Urinary bladder (tissue), 4 donors: Measurements from ENCODE around the gene EFCAB6. TPM values are rescaled to one million over a fixed set of nuclear protein-coding genes. Genes with fewer than 3 reads are reported as not detected.

ENCODE experiments used
- DNase-seq: peaks from one replicate; pipeline ENCODE4 v3.0.0-alpha.2; 2015; ENCODE audit errors: extremely low spot score
- H3K27ac ChIP-seq: one replicate; pipeline ENCODE4 v1.5.1; 2013; ENCODE audit warnings: low read depth, mild to moderate bottlenecking, moderate library complexity
- H3K36me3 ChIP-seq: one replicate; pipeline ENCODE4 v1.6.1; 2013; ENCODE audit warnings: mild to moderate bottlenecking, moderate library complexity; ENCODE audit not compliant: insufficient read depth
- H3K4me1 ChIP-seq: one replicate; pipeline ENCODE4 v1.6.1; 2013; ENCODE audit warnings: mild to moderate bottlenecking, moderate library complexity; ENCODE audit not compliant: insufficient read depth
- H3K4me3 ChIP-seq: one replicate; pipeline ENCODE4 v1.5.1; 2013; ENCODE audit warnings: low read depth, low read length
- WGBS: extraction: QIAGEN DNeasy Blood & Tissue Kit; methylation state at CpG from one replicate; pipeline ENCODE4 v1.1.7; 2013; 5-methylcytosine and 5-hydroxymethylcytosine counted together
- polyA plus RNA-seq: library from polyadenylated mRNA; stranded (reverse); fragments of 200-250 nt; gene quantifications from one replicate; pipeline ENCODE4 v1.2.3, GENCODE V29; 2013
- total RNA-seq: library from RNA; depleted of rRNA; stranded (reverse); fragments of >200 nt; gene quantifications from one replicate; pipeline ENCODE4 v1.2.3, GENCODE V29; 2014
- donor health status: healthy with polysubstance abuse.
- donor health status: healthy.

Gene EFCAB6
- total and polyA plus RNA-seq, 2 donors, result 0.71 to 3.2 TPM

- Histone ChIP-seq H3K27ac (no peak overlapping the region), H3K4me1 (no peaks in the 10 kb centered on the region), H3K36me3 (no peaks in the 10 kb centered on the region), H3K4me3 (no peak overlapping the region)
- WGBS, result 66% methylated on average over 6 of the region's 6 CpGs
- no peak for DNase-seq
Observed at GRCh38 chr22:43643387-43643786, 168.7 kb downstream of the EFCAB6 start.

GRCh38 chr22:43642319-43643206, 169.5 kb downstream of the EFCAB6 start:
- 75% methylated on average over 11 of the region's 11 CpGs for WGBS
- Histone ChIP-seq H3K4me3 (no peak overlapping the region), H3K27ac (no peak overlapping the region), H3K36me3 (no peaks in the 10 kb centered on the region), H3K4me1 (no peaks in the 10 kb centered on the region)
- no peak for DNase-seq

- Histone ChIP-seq H3K36me3 (no peaks in the 10 kb centered on the region), H3K27ac (no peak overlapping the region), H3K4me1 (no peaks in the 10 kb centered on the region), H3K4me3 (no peak overlapping the region)
- WGBS, result 91% methylated on average over 3 of the region's 3 CpGs
- no peak for DNase-seq
Observed at GRCh38 chr22:43639228-43639948, 172.7 kb downstream of the EFCAB6 start.

GRCh38 chr22:43637275-43638260, 174.5 kb downstream of the EFCAB6 start:
- H3K36me3 ChIP-seq, result no peaks in the 10 kb centered on the region
- no peak for DNase-seq
- 84% methylated on average over 28 of the region's 28 CpGs for WGBS
- H3K4me1 ChIP-seq, result no peaks in the 10 kb centered on the region
- H3K4me3 ChIP-seq, result no peak overlapping the region
- H3K27ac ChIP-seq, result no peak overlapping the region

GRCh38 chr22:43636086-43636485, 176.0 kb downstream of the EFCAB6 start:
- Histone ChIP-seq H3K27ac (no peak overlapping the region), H3K36me3 (no peaks in the 10 kb centered on the region), H3K4me1 (no peaks in the 10 kb centered on the region), H3K4me3 (no peak overlapping the region)
- 89% methylated on average over 13 of the region's 13 CpGs for WGBS
- no peak for DNase-seq

- no peaks in the 10 kb centered on the region for H3K4me1 ChIP-seq
- 84% methylated on average over 9 of the region's 9 CpGs for WGBS
Observed at GRCh38 chr22:43635101-43635500, 177.0 kb downstream of the EFCAB6 start.

GRCh38 chr22:43634316-43634715, 177.8 kb downstream of the EFCAB6 start:
- WGBS, result 57% methylated on average over 4 of the region's 4 CpGs
- no peaks in the 10 kb centered on the region for H3K36me3 ChIP-seq
- H3K27ac ChIP-seq, result no peak overlapping the region
- H3K4me3 ChIP-seq, result no peak overlapping the region
- H3K4me1 ChIP-seq, result no peaks in the 10 kb centered on the region
- DNase-seq, result no peak

More at GRCh38 chr22:43635101-43635500, 177.0 kb downstream of the EFCAB6 start:
- H3K36me3 ChIP-seq, result no peaks in the 10 kb centered on the region
- no peak overlapping the region for H3K4me3 ChIP-seq
- H3K27ac ChIP-seq, result no peak overlapping the region
- DNase-seq, result no peak

- Histone ChIP-seq H3K27ac (no peak overlapping the region), H3K4me3 (no peak overlapping the region), H3K4me1 (no peaks in the 10 kb centered on the region), H3K36me3 (no peaks in the 10 kb centered on the region)
- DNase-seq, result no peak
- 71% methylated on average over 13 of the region's 13 CpGs for WGBS
Observed at GRCh38 chr22:43633631-43634285, 178.3 kb downstream of the EFCAB6 start.

GRCh38 chr22:43631846-43632245, 180.3 kb downstream of the EFCAB6 start:
- no peak overlapping the region for H3K27ac ChIP-seq
- 94% methylated on average over 10 of the region's 10 CpGs for WGBS

GRCh38 chr22:43631201-43631600, 180.9 kb downstream of the EFCAB6 start:
- no peaks in the 10 kb centered on the region for H3K36me3 ChIP-seq
- 95% methylated on average over 11 of the region's 11 CpGs for WGBS
- no peak overlapping the region for H3K4me3 ChIP-seq
- DNase-seq, result no peak
- H3K27ac ChIP-seq, result no peak overlapping the region
- no peaks in the 10 kb centered on the region for H3K4me1 ChIP-seq

More at GRCh38 chr22:43631846-43632245, 180.3 kb downstream of the EFCAB6 start:
- DNase-seq, result no peak
- Histone ChIP-seq H3K4me3 (no peak overlapping the region), H3K4me1 (no peaks in the 10 kb centered on the region), H3K36me3 (no peaks in the 10 kb centered on the region)

- Histone ChIP-seq H3K27ac (no peak overlapping the region), H3K4me3 (no peak overlapping the region), H3K4me1 (no peaks in the 10 kb centered on the region), H3K36me3 (no peaks in the 10 kb centered on the region)
- WGBS, result 82% methylated on average over 12 of the region's 12 CpGs
- no peak for DNase-seq
Observed at GRCh38 chr22:43630451-43630850, 181.7 kb downstream of the EFCAB6 start.

GRCh38 chr22:43628250-43628649, 183.9 kb downstream of the EFCAB6 start:
- DNase-seq, result no peak
- no peak overlapping the region for H3K27ac ChIP-seq
- WGBS, result 55% methylated on average over 16 of the region's 16 CpGs
- H3K36me3 ChIP-seq, result no peaks in the 10 kb centered on the region
- no peak overlapping the region for H3K4me3 ChIP-seq
- H3K4me1 ChIP-seq, result no peaks in the 10 kb centered on the region
